Trophoblast cell (in vitro differentiated cells and primary cell): ENCODE measurements around the gene C10orf71.

Experiments used
- DNase-seq, 2 donors: peaks; one replicate each; pipeline ENCODE4 v3.0.0-alpha.2; 2016
- H2AFZ ChIP-seq: 2 replicates; pipeline ENCODE4 v1.6.1; 2013; ENCODE audit warnings: low read length, moderate library complexity, mild to moderate bottlenecking; ENCODE audit not compliant: insufficient read depth, poor library complexity
- H2AK5ac ChIP-seq: 2 replicates; pipeline ENCODE4 v1.6.1; 2013; ENCODE audit warnings: mild to moderate bottlenecking, low read length
- H2BK120ac ChIP-seq: 2 replicates; pipeline ENCODE4 v1.6.1; 2013; ENCODE audit warnings: low read length, mild to moderate bottlenecking, moderate library complexity; ENCODE audit not compliant: insufficient read depth, poor library complexity
- H2BK12ac ChIP-seq: 2 replicates; pipeline ENCODE4 v1.6.1; 2013; ENCODE audit warnings: mild to moderate bottlenecking, low read length, moderate library complexity
- H2BK5ac ChIP-seq: 2 replicates; pipeline ENCODE4 v1.6.1; 2013; ENCODE audit warnings: low read length, low read depth, moderate library complexity, mild to moderate bottlenecking; ENCODE audit not compliant: poor library complexity
- H3K14ac ChIP-seq: 2 replicates; pipeline ENCODE4 v1.6.1; 2013; ENCODE audit warnings: mild to moderate bottlenecking, low read length
- H3K18ac ChIP-seq: 2 replicates; pipeline ENCODE4 v1.6.1; 2013; ENCODE audit warnings: mild to moderate bottlenecking, low read length
- H3K23ac ChIP-seq: 2 replicates; pipeline ENCODE4 v1.6.1; 2013; ENCODE audit warnings: low read length
- H3K27ac ChIP-seq: 2 replicates; pipeline ENCODE4 v1.5.1; 2013; ENCODE audit warnings: low read depth, mild to moderate bottlenecking, inconsistent platforms, low read length, moderate library complexity
- H3K27me3 ChIP-seq: 2 replicates; pipeline ENCODE4 v1.6.1; 2013; ENCODE audit warnings: inconsistent platforms, mild to moderate bottlenecking, low read length, moderate library complexity; ENCODE audit not compliant: insufficient read depth
- H3K36me3 ChIP-seq, 2 experiments: 1 replicate in 1 of 2; 2 replicates in 1 of 2; pipeline ENCODE4 v1.6.1; 2013; ENCODE audit warnings: low read length in 2 of 2, mild to moderate bottlenecking in 2 of 2, moderate library complexity in 1 of 2; ENCODE audit not compliant: insufficient read depth in 2 of 2, control insufficient read depth in 1 of 2
- H3K4ac ChIP-seq: 2 replicates; pipeline ENCODE4 v1.6.1; 2013; ENCODE audit warnings: low read depth, mild to moderate bottlenecking, low read length, moderate library complexity
- H3K4me1 ChIP-seq, 2 experiments: 1 replicate in 1 of 2; 2 replicates in 1 of 2; pipeline ENCODE4 v1.6.1; 2013; ENCODE audit warnings: low read length in 2 of 2, mild to moderate bottlenecking in 2 of 2, moderate library complexity in 1 of 2; ENCODE audit not compliant: insufficient read depth in 2 of 2, control insufficient read depth in 1 of 2
- H3K4me2 ChIP-seq: 2 replicates; pipeline ENCODE4 v1.6.1; 2013; ENCODE audit warnings: inconsistent platforms, mild to moderate bottlenecking, low read length, moderate library complexity
- H3K4me3 ChIP-seq: 2 replicates; pipeline ENCODE4 v1.5.1; 2013; ENCODE audit warnings: mild to moderate bottlenecking, low read depth, low read length, inconsistent platforms
- H3K79me1 ChIP-seq: one replicate; pipeline ENCODE4 v1.6.1; 2013; ENCODE audit warnings: low read length
- H3K79me2 ChIP-seq: 2 replicates; pipeline ENCODE4 v1.6.1; 2013; ENCODE audit warnings: low read length, mild to moderate bottlenecking; ENCODE audit not compliant: control insufficient read depth, insufficient read depth, poor library complexity
- H3K9ac ChIP-seq: 2 replicates; pipeline ENCODE4 v1.6.1; 2013; ENCODE audit warnings: mild to moderate bottlenecking, low read length
- H3K9me3 ChIP-seq: 2 replicates; pipeline ENCODE4 v1.6.1; 2013; ENCODE audit warnings: low read depth, mild to moderate bottlenecking, control low read depth, inconsistent platforms, low read length; ENCODE audit not compliant: insufficient read depth
- H4K12ac ChIP-seq: 2 replicates; pipeline ENCODE4 v1.6.1; 2013; ENCODE audit warnings: low read depth, mild to moderate bottlenecking, low read length, moderate library complexity
- H4K8ac ChIP-seq: 2 replicates; pipeline ENCODE4 v1.6.1; 2013; ENCODE audit warnings: low read depth, mild to moderate bottlenecking, low read length, moderate library complexity
- H4K91ac ChIP-seq: one replicate; pipeline ENCODE4 v1.6.1; 2013; ENCODE audit warnings: low read depth, mild to moderate bottlenecking, low read length, moderate library complexity
- WGBS: extraction: QIAGEN DNeasy Blood & Tissue Kit; methylation state at CpG from one replicate; pipeline ENCODE4 v1.1.7; 2013; ENCODE audit warnings: missing lambda C conversion rate; ENCODE audit not compliant: insufficient read length, insufficient coverage; ENCODE audit errors: extremely low coverage; 5-methylcytosine and 5-hydroxymethylcytosine counted together

The C10orf71 gene

GRCh38 chr10:49325916-49326783, 27.2 kb downstream of the C10orf71 start:
- H4K12ac ChIP-seq, result no peak overlapping the region
- peaks cover 7% of the 10 kb centered on the region for H3K27me3 ChIP-seq
- no peak overlapping the region for H3K27ac ChIP-seq
- no peak overlapping the region for H3K4ac ChIP-seq
- H4K8ac ChIP-seq, result no peak overlapping the region
- peaks cover 1% of the 10 kb centered on the region for H3K9me3 ChIP-seq
- no peak overlapping the region for H4K91ac ChIP-seq
- no peaks in the 10 kb centered on the region for H3K4me1 ChIP-seq
- no peak overlapping the region for H2BK5ac ChIP-seq
- H2AK5ac ChIP-seq, result no peak overlapping the region
- H3K4me2 ChIP-seq, result no peak overlapping the region
- H2BK120ac ChIP-seq, result no peak overlapping the region
- H3K36me3 ChIP-seq, result no peaks in the 10 kb centered on the region
- no peak overlapping the region for H3K18ac ChIP-seq
- no peak overlapping the region for H2BK12ac ChIP-seq
- no peaks in the 10 kb centered on the region for H3K79me2 ChIP-seq
- no peak overlapping the region for H3K4me3 ChIP-seq
- H3K14ac ChIP-seq, result no peak overlapping the region
- DNase-seq, result no peak
- H3K9ac ChIP-seq, result no peak overlapping the region
- no peaks in the 10 kb centered on the region for H3K79me1 ChIP-seq
- WGBS, result no CpG with 5 or more reads among the region's 48 CpGs
- H2AFZ ChIP-seq, result no peak overlapping the region
- H3K23ac ChIP-seq, result no peak overlapping the region

GRCh38 chr10:49327036-49327813, 28.3 kb downstream of the C10orf71 start:
- H4K91ac ChIP-seq, result no peak overlapping the region
- no peaks in the 10 kb centered on the region for H3K79me1 ChIP-seq
- H3K79me2 ChIP-seq, result no peaks in the 10 kb centered on the region
- no peak overlapping the region for H3K18ac ChIP-seq
- H3K9ac ChIP-seq, result no peak overlapping the region
- H2BK120ac ChIP-seq, result no peak overlapping the region
- no peak overlapping the region for H3K23ac ChIP-seq
- no peak overlapping the region for H2BK12ac ChIP-seq
- H4K12ac ChIP-seq, result no peak overlapping the region
- H2BK5ac ChIP-seq, result no peak overlapping the region
- H3K9me3 ChIP-seq, result peaks cover 1% of the 10 kb centered on the region
- no peak overlapping the region for H3K4me2 ChIP-seq
- peaks cover 7% of the 10 kb centered on the region for H3K27me3 ChIP-seq
- H3K27ac ChIP-seq, result no peak overlapping the region
- no peak overlapping the region for H3K4me3 ChIP-seq
- no peak overlapping the region for H3K14ac ChIP-seq
- H3K4ac ChIP-seq, result no peak overlapping the region
- no CpG with 5 or more reads among the region's 8 CpGs for WGBS
- no peak overlapping the region for H2AK5ac ChIP-seq
- no peaks in the 10 kb centered on the region for H3K4me1 ChIP-seq
- H2AFZ ChIP-seq, result no peak overlapping the region
- H3K36me3 ChIP-seq, result no peaks in the 10 kb centered on the region
- no peak for DNase-seq
- no peak overlapping the region for H4K8ac ChIP-seq

- no peaks in the 10 kb centered on the region for H3K79me1 ChIP-seq
- H2AFZ ChIP-seq, result no peak overlapping the region
- no CpG with 5 or more reads among the region's 9 CpGs for WGBS
These were observed 29.6 kb downstream of the C10orf71 start for GRCh38 chr10:49328401-49329145.

GRCh38 chr10:49329146-49329505, 30.2 kb downstream of the C10orf71 start:
- peaks cover 3% of the 10 kb centered on the region for H3K27me3 ChIP-seq
- H2BK5ac ChIP-seq, result no peak overlapping the region
- no peaks in the 10 kb centered on the region for H3K4me1 ChIP-seq
- H2AFZ ChIP-seq, result no peak overlapping the region
- H2BK120ac ChIP-seq, result no peak overlapping the region
- no peak overlapping the region for H3K18ac ChIP-seq
- no peak overlapping the region for H4K91ac ChIP-seq
- H3K79me1 ChIP-seq, result no peaks in the 10 kb centered on the region
- no peak overlapping the region for H4K8ac ChIP-seq
- H3K4ac ChIP-seq, result no peak overlapping the region
- WGBS, result no CpG with 5 or more reads among the region's 4 CpGs
- no peaks in the 10 kb centered on the region for H3K9me3 ChIP-seq
- H4K12ac ChIP-seq, result no peak overlapping the region
- H3K23ac ChIP-seq, result no peak overlapping the region
- H3K4me2 ChIP-seq, result no peak overlapping the region
- no peaks in the 10 kb centered on the region for H3K36me3 ChIP-seq
- no peak overlapping the region for H2BK12ac ChIP-seq
- H3K14ac ChIP-seq, result no peak overlapping the region
- no peak overlapping the region for H2AK5ac ChIP-seq
- no peaks in the 10 kb centered on the region for H3K79me2 ChIP-seq
- DNase-seq, result no peak
- H3K27ac ChIP-seq, result no peak overlapping the region
- no peak overlapping the region for H3K4me3 ChIP-seq
- no peak overlapping the region for H3K9ac ChIP-seq

More at GRCh38 chr10:49328401-49329145, 29.6 kb downstream of the C10orf71 start:
- H3K23ac ChIP-seq, result no peak overlapping the region
- H4K8ac ChIP-seq, result no peak overlapping the region
- no peak overlapping the region for H3K9ac ChIP-seq
- no peak overlapping the region for H4K12ac ChIP-seq
- H2BK120ac ChIP-seq, result no peak overlapping the region
- H2AK5ac ChIP-seq, result no peak overlapping the region
- peaks cover 1% of the 10 kb centered on the region for H3K9me3 ChIP-seq
- H3K18ac ChIP-seq, result no peak overlapping the region
- H4K91ac ChIP-seq, result no peak overlapping the region
- H3K4ac ChIP-seq, result no peak overlapping the region
- H2BK5ac ChIP-seq, result no peak overlapping the region
- H3K36me3 ChIP-seq, result no peaks in the 10 kb centered on the region
- H3K4me1 ChIP-seq, result no peaks in the 10 kb centered on the region
- no peak overlapping the region for H3K4me3 ChIP-seq
- H2BK12ac ChIP-seq, result no peak overlapping the region
- no peak overlapping the region for H3K14ac ChIP-seq
- DNase-seq, result no peak
- H3K79me2 ChIP-seq, result no peaks in the 10 kb centered on the region
- no peak overlapping the region for H3K4me2 ChIP-seq
- peaks cover 7% of the 10 kb centered on the region for H3K27me3 ChIP-seq
- no peak overlapping the region for H3K27ac ChIP-seq
